H9 (cell line): Measurements from ENCODE around the gene CDK6. TPM values are rescaled to one million over a fixed set of nuclear protein-coding genes. Genes with fewer than 3 reads are reported as not detected.

Experiments
- DNase-seq: peaks from one replicate; pipeline ENCODE4 v3.0.0-alpha.2; 2017
- H2AFZ ChIP-seq: one replicate; pipeline ENCODE4 v1.6.1; 2013; ENCODE audit warnings: mild to moderate bottlenecking, low read length, control low read depth, moderate library complexity
- H2AK5ac ChIP-seq: 2 replicates; pipeline ENCODE4 v1.6.1; 2013; ENCODE audit warnings: low read length, control low read depth, mixed read lengths; ENCODE audit not compliant: insufficient read length
- H2BK120ac ChIP-seq: one replicate; pipeline ENCODE4 v1.6.1; 2013; ENCODE audit warnings: low read depth, mild to moderate bottlenecking, low read length, control low read depth, inconsistent platforms; ENCODE audit not compliant: poor library complexity, severe bottlenecking
- H2BK12ac ChIP-seq: 2 replicates; pipeline ENCODE4 v1.6.1; 2013; ENCODE audit warnings: low read length, control low read depth, mixed read lengths, low read depth; ENCODE audit not compliant: insufficient read length
- H2BK15ac ChIP-seq: 2 replicates; pipeline ENCODE4 v1.6.1; 2013; ENCODE audit warnings: low read depth, low read length, control low read depth
- H2BK20ac ChIP-seq: one replicate; pipeline ENCODE4 v1.6.1; 2013; ENCODE audit warnings: low read depth, mild to moderate bottlenecking, low read length, control low read depth, inconsistent platforms; ENCODE audit not compliant: poor library complexity, severe bottlenecking
- H2BK5ac ChIP-seq: 2 replicates; pipeline ENCODE4 v1.6.1; 2013; ENCODE audit warnings: low read length, control low read depth, mixed read lengths; ENCODE audit not compliant: insufficient read length
- H3K14ac ChIP-seq: 2 replicates; pipeline ENCODE4 v1.6.1; 2013; ENCODE audit warnings: low read length, control low read depth; ENCODE audit not compliant: insufficient read depth
- H3K18ac ChIP-seq: 2 replicates; pipeline ENCODE4 v1.6.1; 2013; ENCODE audit warnings: low read depth, mild to moderate bottlenecking, mixed read lengths, low read length, control low read depth; ENCODE audit not compliant: insufficient read length
- H3K23ac ChIP-seq: 2 replicates; pipeline ENCODE4 v1.6.1; 2013; ENCODE audit warnings: low read length, control low read depth, mixed read lengths, low read depth; ENCODE audit not compliant: insufficient read length
- H3K23me2 ChIP-seq: 2 replicates; pipeline ENCODE4 v1.6.1; 2013; ENCODE audit warnings: low read depth, mild to moderate bottlenecking, mixed read lengths, low read length, control low read depth; ENCODE audit not compliant: insufficient read length, poor library complexity, severe bottlenecking
- H3K27ac ChIP-seq: 2 replicates; pipeline ENCODE4 v1.5.1; 2013; ENCODE audit warnings: low read length, control low read depth, mixed read lengths, low read depth; ENCODE audit not compliant: insufficient read length
- H3K27me3 ChIP-seq: 2 replicates; pipeline ENCODE4 v1.6.1; 2013; ENCODE audit warnings: low read length, control low read depth, inconsistent platforms; ENCODE audit not compliant: insufficient read depth
- H3K4ac ChIP-seq: 2 replicates; pipeline ENCODE4 v1.6.1; 2013; ENCODE audit warnings: low read depth, mild to moderate bottlenecking, control low read depth, inconsistent platforms, low read length, moderate library complexity
- H3K4me1 ChIP-seq: 2 replicates; pipeline ENCODE4 v1.6.1; 2013; ENCODE audit warnings: low read length, control low read depth, inconsistent platforms; ENCODE audit not compliant: insufficient read depth
- H3K4me2 ChIP-seq: 2 replicates; pipeline ENCODE4 v1.6.1; 2013; ENCODE audit warnings: low read length, control low read depth, mixed read lengths; ENCODE audit not compliant: insufficient read length, insufficient read depth
- H3K56ac ChIP-seq: 2 replicates; pipeline ENCODE4 v1.6.1; 2013; ENCODE audit warnings: low read depth, mild to moderate bottlenecking, mixed read lengths, low read length, control low read depth; ENCODE audit not compliant: insufficient read length
- H3K79me1 ChIP-seq: 2 replicates; pipeline ENCODE4 v1.6.1; 2013; ENCODE audit warnings: low read depth, mild to moderate bottlenecking, moderate library complexity, low read length, control low read depth, inconsistent platforms; ENCODE audit not compliant: insufficient read depth, poor library complexity, severe bottlenecking
- H3K79me2 ChIP-seq: 2 replicates; pipeline ENCODE4 v1.6.1; 2013; ENCODE audit warnings: low read length, control low read depth, inconsistent platforms; ENCODE audit not compliant: insufficient read depth
- H3K9ac ChIP-seq: 2 replicates; pipeline ENCODE4 v1.6.1; 2013; ENCODE audit warnings: low read length, control low read depth, mixed read lengths; ENCODE audit not compliant: insufficient read length; ENCODE audit errors: extremely low read depth
- H3K9me3 ChIP-seq: one replicate; pipeline ENCODE4 v1.6.1; 2013; ENCODE audit warnings: low read depth, low read length, inconsistent platforms; ENCODE audit not compliant: control insufficient read depth
- H3T11ph ChIP-seq: one replicate; pipeline ENCODE4 v1.6.1; 2013; ENCODE audit warnings: mild to moderate bottlenecking, low read length, control low read depth, inconsistent platforms
- H4K20me1 ChIP-seq: one replicate; pipeline ENCODE4 v1.6.1; 2013; ENCODE audit not compliant: control insufficient read depth, insufficient read length, insufficient read depth
- H4K5ac ChIP-seq: 2 replicates; pipeline ENCODE4 v1.6.1; 2013; ENCODE audit warnings: low read depth, mild to moderate bottlenecking, mixed read lengths, low read length, control low read depth; ENCODE audit not compliant: insufficient read length
- H4K8ac ChIP-seq: replicated peaks from 2 replicates; pipeline ENCODE4 v1.6.1; 2013; ENCODE audit warnings: low read length, control low read depth, mixed read lengths, low read depth; ENCODE audit not compliant: insufficient read length
- H4K91ac ChIP-seq: 2 replicates; pipeline ENCODE4 v1.6.1; 2013; ENCODE audit warnings: low read depth, mild to moderate bottlenecking, moderate library complexity, mixed read lengths, low read length, control low read depth; ENCODE audit not compliant: insufficient read length
- H3K27ac Mint-ChIP-seq, 3 experiments: 2 replicates in 2 of 3; 3 replicates in 1 of 3; pipeline ENCODE4 v1.8.0; 2020 to 2021; ENCODE audit warnings: mixed read lengths in 3 of 3, mild to moderate bottlenecking in 1 of 3, moderate library complexity in 1 of 3
- H3K27me3 Mint-ChIP-seq: 2 replicates; pipeline ENCODE4 v1.8.0; 2021; ENCODE audit warnings: low read depth, mild to moderate bottlenecking, moderate library complexity, mixed read lengths
- H3K36me3 Mint-ChIP-seq, 3 experiments: 2 replicates in 2 of 3; 3 replicates in 1 of 3; pipeline ENCODE4 v1.8.0; 2020 to 2021; ENCODE audit warnings: low read depth in 3 of 3, mixed read lengths in 3 of 3; ENCODE audit not compliant: insufficient read depth in 1 of 3
- H3K4me1 Mint-ChIP-seq, 2 experiments: 2 replicates each; pipeline ENCODE4 v1.8.0; 2020; ENCODE audit warnings: mixed read lengths in 2 of 2
- H3K4me3 Mint-ChIP-seq, 2 experiments: 2 replicates in 1 of 2; 3 replicates in 1 of 2; pipeline ENCODE4 v1.8.0; 2020 to 2021; ENCODE audit warnings: mild to moderate bottlenecking in 2 of 2, mixed read lengths in 2 of 2, moderate library complexity in 1 of 2
- H3K9me3 Mint-ChIP-seq, 2 experiments: 2 replicates in 1 of 2; 3 replicates in 1 of 2; pipeline ENCODE4 v1.8.0; 2020; ENCODE audit warnings: mild to moderate bottlenecking in 2 of 2, mixed read lengths in 2 of 2, moderate library complexity in 1 of 2
- WGBS: extraction: QIAGEN DNeasy Blood & Tissue Kit; methylation state at CpG from one replicate; pipeline ENCODE4 v1.1.7; 2013; ENCODE audit warnings: missing lambda C conversion rate, low lambda C conversion rate, mixed read lengths; ENCODE audit not compliant: insufficient read length; ENCODE audit errors: extremely low coverage; 5-methylcytosine and 5-hydroxymethylcytosine counted together
- total RNA-seq: library from RNA; stranded (reverse); gene quantifications from 2 replicates; pipeline ENCODE4 v1.2.1, GENCODE V29; 2021
- TF ChIP-seq, protein P1 (sequence below): fragments of 200-600 bp; sonication (generic); conservative IDR thresholded peaks from 3 replicates; pipeline ENCODE4 v1.8.0; 2021; ENCODE audit warnings: antibody characterized with exemption, mild to moderate bottlenecking

CDK6 gene
- total RNA-seq, 1 experiment from 2014 or later, result 30.0 TPM

DNA sequence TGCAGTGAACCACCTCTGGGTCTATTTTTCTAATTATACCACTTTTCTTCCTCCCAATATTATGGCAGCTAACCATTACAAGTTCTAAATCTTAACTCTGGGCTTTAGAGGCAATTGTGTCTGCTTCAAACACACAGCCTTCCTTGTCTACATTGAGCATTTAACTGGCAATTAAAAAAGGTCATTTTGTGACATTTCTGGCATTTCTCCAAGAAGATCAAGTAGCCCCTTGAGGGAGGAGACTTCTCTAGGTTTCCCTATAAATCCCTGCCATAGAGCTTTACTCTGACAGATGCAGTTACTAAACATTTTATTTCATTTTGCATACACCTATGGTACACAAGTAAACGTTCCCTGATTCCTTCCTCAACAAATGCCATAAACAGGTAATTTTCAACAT lies 212.8 kb downstream of the CDK6 start:
- Mint-ChIP-seq H3K27me3 (no peaks in the 10 kb centered on the region), H3K27ac (no peak overlapping the region), H3K36me3 (no peaks in the 10 kb centered on the region), H3K4me3 (no peak overlapping the region), H3K4me1 (peaks cover 6% of the 10 kb centered on the region in 2 experiments), H3K9me3 (peaks cover 0 to 4% of the 10 kb centered on the region in 2 experiments; a peak in 3 of 5 replicates)
- no peak overlapping the region for H3K4ac ChIP-seq
- DNase-seq, result no peak
- no peaks in the 10 kb centered on the region for H3K79me1 ChIP-seq
- H3K4me1 ChIP-seq, result no peaks in the 10 kb centered on the region
- no peak overlapping the region for H3K23ac ChIP-seq
- no peak overlapping the region for H3T11ph ChIP-seq
- H3K9me3 ChIP-seq, result no peaks in the 10 kb centered on the region
- H2AK5ac ChIP-seq, result no peak overlapping the region
- no peak overlapping the region for H2BK120ac ChIP-seq
- H3K14ac ChIP-seq, result no peak overlapping the region
- no peak overlapping the region for H3K18ac ChIP-seq
- H4K20me1 ChIP-seq, result no peaks in the 10 kb centered on the region
- no peak overlapping the region for H2BK5ac ChIP-seq
- no peak overlapping the region for H4K5ac ChIP-seq
- no peak overlapping the region for H4K8ac ChIP-seq
- no peaks in the 10 kb centered on the region for H3K23me2 ChIP-seq
- H2BK20ac ChIP-seq, result no peak overlapping the region
- WGBS, result no CpG with 5 or more reads among the region's 1 CpG
- H2BK12ac ChIP-seq, result no peak overlapping the region
- no peak overlapping the region for H4K91ac ChIP-seq
- no peaks in the 10 kb centered on the region for H3K27me3 ChIP-seq
- no peak overlapping the region for H2BK15ac ChIP-seq
- H3K4me2 ChIP-seq, result no peak overlapping the region
- H2AFZ ChIP-seq, result no peak overlapping the region
- H3K9ac ChIP-seq, result no peak overlapping the region
- H3K79me2 ChIP-seq, result no peaks in the 10 kb centered on the region
- H3K56ac ChIP-seq, result no peak overlapping the region
- H3K27ac ChIP-seq, result no peak overlapping the region
- TF ChIP-seq, protein P1, sequence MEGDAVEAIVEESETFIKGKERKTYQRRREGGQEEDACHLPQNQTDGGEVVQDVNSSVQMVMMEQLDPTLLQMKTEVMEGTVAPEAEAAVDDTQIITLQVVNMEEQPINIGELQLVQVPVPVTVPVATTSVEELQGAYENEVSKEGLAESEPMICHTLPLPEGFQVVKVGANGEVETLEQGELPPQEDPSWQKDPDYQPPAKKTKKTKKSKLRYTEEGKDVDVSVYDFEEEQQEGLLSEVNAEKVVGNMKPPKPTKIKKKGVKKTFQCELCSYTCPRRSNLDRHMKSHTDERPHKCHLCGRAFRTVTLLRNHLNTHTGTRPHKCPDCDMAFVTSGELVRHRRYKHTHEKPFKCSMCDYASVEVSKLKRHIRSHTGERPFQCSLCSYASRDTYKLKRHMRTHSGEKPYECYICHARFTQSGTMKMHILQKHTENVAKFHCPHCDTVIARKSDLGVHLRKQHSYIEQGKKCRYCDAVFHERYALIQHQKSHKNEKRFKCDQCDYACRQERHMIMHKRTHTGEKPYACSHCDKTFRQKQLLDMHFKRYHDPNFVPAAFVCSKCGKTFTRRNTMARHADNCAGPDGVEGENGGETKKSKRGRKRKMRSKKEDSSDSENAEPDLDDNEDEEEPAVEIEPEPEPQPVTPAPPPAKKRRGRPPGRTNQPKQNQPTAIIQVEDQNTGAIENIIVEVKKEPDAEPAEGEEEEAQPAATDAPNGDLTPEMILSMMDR, result no peak
